K562 (cell line): ENCODE measurements around the gene RGL2. TPM values are rescaled to one million over a fixed set of nuclear protein-coding genes. Genes with fewer than 3 reads are reported as not detected.

Source experiments
- ILK ChIP-seq: fragments of 450-650 bp; IDR thresholded peaks from 2 replicates; pipeline ENCODE4 v1.6.1; 2016; ENCODE audit warnings: missing genetic modification characterization, low read depth, mild to moderate bottlenecking, missing compliant biosample characterization, moderate library complexity, borderline replicate concordance
- MAZ ChIP-seq, 2 experiments: fragments of 450-650 bp in 1 of 2; sonication (generic) in 1 of 2; formaldehyde crosslinking; IDR thresholded peaks in 1 of 2; conservative IDR thresholded peaks in 1 of 2; 2 replicates each; pipeline versions ENCODE4 v1.4.0 to v1.5.0; 2020; ENCODE audit warnings: mild to moderate bottlenecking in 1 of 2, missing genetic modification reagents in 1 of 2
- NR3C1 ChIP-seq: sonication (generic); formaldehyde crosslinking; IDR thresholded peaks from 2 replicates; pipeline ENCODE4 v1.8.1; 2022; ENCODE audit warnings: missing genetic modification reagents
- PHB2 ChIP-seq: fragments of 450-650 bp; IDR thresholded peaks from 2 replicates; pipeline ENCODE4 v1.6.1; 2017; ENCODE audit warnings: low read depth
- SMAD1 ChIP-seq: fragments of 150-350 bp; IDR thresholded peaks from 2 replicates; pipeline ENCODE4 v1.6.1; 2014; ENCODE audit warnings: low read length, low read depth; ENCODE audit not compliant: partially characterized antibody
- ZNF165 ChIP-seq: fragments of 250-450 bp; sonication (Bioruptor Pico); IDR thresholded peaks from 2 replicates; pipeline ENCODE4 v1.4.0; 2020; ENCODE audit warnings: borderline replicate concordance
- ZNF764 ChIP-seq: fragments of 250-450 bp; sonication (Bioruptor Pico); IDR thresholded peaks from 2 replicates; pipeline ENCODE4 v1.4.0; 2020; ENCODE audit warnings: low read depth, mild to moderate bottlenecking, moderate library complexity
- polyA plus RNA-seq, 8 experiments: library from polyadenylated mRNA; depleted of rRNA in 4 of 8; stranded (reverse) in 5 of 8; unstranded in 3 of 8; fragments of >200 nt; fragmentation: Nextera tagmentation in 2 of 8; fragmentation: Illumina TruSeq in 1 of 8; extraction: Ambion mirVana in 2 of 8; extraction: Trizol in 1 of 8; gene quantifications; 2 replicates each; pipeline versions ENCODE4 v1.2.1 to v1.2.3, GENCODE V29; 2011 to 2014; ENCODE audit warnings: inconsistent platforms in 1 of 8, missing spikeins in 1 of 8
- total RNA-seq, 7 experiments: library from RNA; depleted of rRNA in 6 of 7; stranded (reverse); fragments of >200 nt in 6 of 7; fragmentation: Illumina TruSeq in 2 of 7; extraction: Trizol in 2 of 7; gene quantifications; 2 replicates each; pipeline versions ENCODE4 v1.2.1 to v1.2.3, GENCODE V29; 2011 to 2021; ENCODE audit warnings: low replicate concordance in 1 of 7
- TF ChIP-seq, protein P1 (sequence below), 2 experiments: fragments of 200-800 bp in 1 of 2; sonication (Bioruptor generic) in 1 of 2; sonication (generic) in 1 of 2; formaldehyde crosslinking in 1 of 2; IDR thresholded peaks in 1 of 2; conservative IDR thresholded peaks in 1 of 2; 2 replicates each; pipeline versions ENCODE4 v1.5.0 to v1.6.1; 2016 to 2020; ENCODE audit warnings: missing compliant biosample characterization in 1 of 2, missing genetic modification characterization in 1 of 2, missing genetic modification reagents in 1 of 2
- TF ChIP-seq, protein P2 (sequence below): sonication (generic); formaldehyde crosslinking; IDR thresholded peaks from 2 replicates; pipeline ENCODE4 v1.5.0; 2020; ENCODE audit warnings: missing genetic modification reagents
- TF ChIP-seq, protein P3 (sequence below), 2 experiments: fragments of 450-650 bp in 1 of 2; sonication (generic) in 1 of 2; formaldehyde crosslinking in 1 of 2; IDR thresholded peaks; 2 replicates each; pipeline versions ENCODE4 v1.7.1 to v1.9.0; 2016 to 2022; ENCODE audit warnings: inconsistent platforms in 1 of 2, mild to moderate bottlenecking in 1 of 2, missing genetic modification reagents in 1 of 2
- TF ChIP-seq, protein P4 (sequence below): fragments of 450-650 bp; formaldehyde crosslinking; IDR thresholded peaks from 2 replicates; pipeline ENCODE4 v1.4.0; 2022; ENCODE audit warnings: missing genetic modification characterization

The RGL2 gene
- total and polyA plus RNA-seq, 9 of the 15 experiments (the other 6 are each of a cell fraction or from before 2014, with no cell fraction given) = 1.8 to 57.1 (median 19.5) TPM

DNA sequence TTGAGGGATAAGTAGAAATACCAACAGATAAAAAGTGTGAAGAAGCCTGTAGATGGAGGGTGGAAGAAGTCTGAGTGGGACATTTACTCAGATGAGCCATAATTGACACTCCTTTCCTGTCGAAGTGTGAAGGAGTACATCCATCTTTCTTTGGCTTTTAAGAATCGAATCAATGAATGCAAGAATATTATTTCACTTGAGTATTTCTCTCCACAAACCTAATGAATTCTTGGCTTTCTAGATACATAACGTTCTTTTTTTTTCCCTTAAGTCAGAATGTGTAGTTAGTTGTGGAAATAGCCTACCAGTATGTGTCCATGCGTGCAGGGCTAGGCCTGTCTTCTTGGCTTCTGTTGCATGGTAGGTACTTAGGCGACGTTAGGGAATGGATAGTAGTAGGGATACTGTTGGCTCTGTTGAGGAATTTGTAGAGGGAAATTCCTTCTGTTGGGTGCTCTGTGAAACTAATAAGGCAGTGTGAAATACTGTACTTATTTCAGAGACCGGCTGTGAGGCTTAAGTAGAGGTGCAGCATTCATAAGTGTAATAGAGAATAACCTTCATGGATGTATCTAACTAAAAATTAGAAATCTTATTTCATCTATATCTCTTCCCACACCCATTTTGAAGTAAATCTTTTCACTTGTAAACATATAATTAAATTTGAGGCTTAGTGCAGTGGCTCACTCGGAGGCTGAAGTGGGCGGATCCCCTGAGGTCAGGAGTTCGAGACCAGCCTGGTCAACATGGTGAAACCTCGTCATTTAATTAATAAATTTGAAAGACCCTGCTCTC, 25.4 kb downstream of the RGL2 start (continued):
- TF ChIP-seq, protein P1, sequence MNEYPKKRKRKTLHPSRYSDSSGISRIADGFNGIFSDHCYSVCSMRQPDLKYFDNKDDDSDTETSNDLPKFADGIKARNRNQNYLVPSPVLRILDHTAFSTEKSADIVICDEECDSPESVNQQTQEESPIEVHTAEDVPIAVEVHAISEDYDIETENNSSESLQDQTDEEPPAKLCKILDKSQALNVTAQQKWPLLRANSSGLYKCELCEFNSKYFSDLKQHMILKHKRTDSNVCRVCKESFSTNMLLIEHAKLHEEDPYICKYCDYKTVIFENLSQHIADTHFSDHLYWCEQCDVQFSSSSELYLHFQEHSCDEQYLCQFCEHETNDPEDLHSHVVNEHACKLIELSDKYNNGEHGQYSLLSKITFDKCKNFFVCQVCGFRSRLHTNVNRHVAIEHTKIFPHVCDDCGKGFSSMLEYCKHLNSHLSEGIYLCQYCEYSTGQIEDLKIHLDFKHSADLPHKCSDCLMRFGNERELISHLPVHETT (CRISPR knock-in tag; conservative IDR thresholded peaks at IDR 0.05 in 1 of 2, IDR thresholded peaks at IDR 0.05 in 1 of 2) = no peak
- TF ChIP-seq, protein P2, sequence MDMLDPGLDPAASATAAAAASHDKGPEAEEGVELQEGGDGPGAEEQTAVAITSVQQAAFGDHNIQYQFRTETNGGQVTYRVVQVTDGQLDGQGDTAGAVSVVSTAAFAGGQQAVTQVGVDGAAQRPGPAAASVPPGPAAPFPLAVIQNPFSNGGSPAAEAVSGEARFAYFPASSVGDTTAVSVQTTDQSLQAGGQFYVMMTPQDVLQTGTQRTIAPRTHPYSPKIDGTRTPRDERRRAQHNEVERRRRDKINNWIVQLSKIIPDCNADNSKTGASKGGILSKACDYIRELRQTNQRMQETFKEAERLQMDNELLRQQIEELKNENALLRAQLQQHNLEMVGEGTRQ = no peak
- no peak for TF ChIP-seq PHB2
- TF ChIP-seq, protein P3, sequence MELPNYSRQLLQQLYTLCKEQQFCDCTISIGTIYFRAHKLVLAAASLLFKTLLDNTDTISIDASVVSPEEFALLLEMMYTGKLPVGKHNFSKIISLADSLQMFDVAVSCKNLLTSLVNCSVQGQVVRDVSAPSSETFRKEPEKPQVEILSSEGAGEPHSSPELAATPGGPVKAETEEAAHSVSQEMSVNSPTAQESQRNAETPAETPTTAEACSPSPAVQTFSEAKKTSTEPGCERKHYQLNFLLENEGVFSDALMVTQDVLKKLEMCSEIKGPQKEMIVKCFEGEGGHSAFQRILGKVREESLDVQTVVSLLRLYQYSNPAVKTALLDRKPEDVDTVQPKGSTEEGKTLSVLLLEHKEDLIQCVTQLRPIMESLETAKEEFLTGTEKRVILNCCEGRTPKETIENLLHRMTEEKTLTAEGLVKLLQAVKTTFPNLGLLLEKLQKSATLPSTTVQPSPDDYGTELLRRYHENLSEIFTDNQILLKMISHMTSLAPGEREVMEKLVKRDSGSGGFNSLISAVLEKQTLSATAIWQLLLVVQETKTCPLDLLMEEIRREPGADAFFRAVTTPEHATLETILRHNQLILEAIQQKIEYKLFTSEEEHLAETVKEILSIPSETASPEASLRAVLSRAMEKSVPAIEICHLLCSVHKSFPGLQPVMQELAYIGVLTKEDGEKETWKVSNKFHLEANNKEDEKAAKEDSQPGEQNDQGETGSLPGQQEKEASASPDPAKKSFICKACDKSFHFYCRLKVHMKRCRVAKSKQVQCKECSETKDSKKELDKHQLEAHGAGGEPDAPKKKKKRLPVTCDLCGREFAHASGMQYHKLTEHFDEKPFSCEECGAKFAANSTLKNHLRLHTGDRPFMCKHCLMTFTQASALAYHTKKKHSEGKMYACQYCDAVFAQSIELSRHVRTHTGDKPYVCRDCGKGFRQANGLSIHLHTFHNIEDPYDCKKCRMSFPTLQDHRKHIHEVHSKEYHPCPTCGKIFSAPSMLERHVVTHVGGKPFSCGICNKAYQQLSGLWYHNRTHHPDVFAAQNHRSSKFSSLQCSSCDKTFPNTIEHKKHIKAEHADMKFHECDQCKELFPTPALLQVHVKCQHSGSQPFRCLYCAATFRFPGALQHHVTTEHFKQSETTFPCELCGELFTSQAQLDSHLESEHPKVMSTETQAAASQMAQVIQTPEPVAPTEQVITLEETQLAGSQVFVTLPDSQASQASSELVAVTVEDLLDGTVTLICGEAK (IDR thresholded peaks at IDR 0.05) = 0 out of 2 replicates have a peak, but pooled peaks have one; percentile 21
- TF ChIP-seq, protein P3 (CRISPR knock-in tag; IDR thresholded peaks at IDR 0.05) = no peak
- no peak for TF ChIP-seq ZNF165 (CRISPR knock-in tag)
- TF ChIP-seq MAZ (CRISPR knock-in tag; conservative IDR thresholded peaks at IDR 0.05 in 1 of 2, IDR thresholded peaks at IDR 0.05 in 1 of 2) = 0 out of 4 replicates have a peak, but pooled peaks of 1 of the 2 experiments have one; percentile 14
- no peak for TF ChIP-seq NR3C1 (CRISPR knock-in tag)
- no peak for TF ChIP-seq ILK (tag)
- TF ChIP-seq, protein P4, sequence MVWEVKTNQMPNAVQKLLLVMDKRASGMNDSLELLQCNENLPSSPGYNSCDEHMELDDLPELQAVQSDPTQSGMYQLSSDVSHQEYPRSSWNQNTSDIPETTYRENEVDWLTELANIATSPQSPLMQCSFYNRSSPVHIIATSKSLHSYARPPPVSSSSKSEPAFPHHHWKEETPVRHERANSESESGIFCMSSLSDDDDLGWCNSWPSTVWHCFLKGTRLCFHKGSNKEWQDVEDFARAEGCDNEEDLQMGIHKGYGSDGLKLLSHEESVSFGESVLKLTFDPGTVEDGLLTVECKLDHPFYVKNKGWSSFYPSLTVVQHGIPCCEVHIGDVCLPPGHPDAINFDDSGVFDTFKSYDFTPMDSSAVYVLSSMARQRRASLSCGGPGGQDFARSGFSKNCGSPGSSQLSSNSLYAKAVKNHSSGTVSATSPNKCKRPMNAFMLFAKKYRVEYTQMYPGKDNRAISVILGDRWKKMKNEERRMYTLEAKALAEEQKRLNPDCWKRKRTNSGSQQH (CRISPR knock-in tag) = no peak
- no peak for TF ChIP-seq ZNF764 (CRISPR knock-in tag)
- TF ChIP-seq SMAD1 = no peak
